LNCaP clone FGC (cell line): ENCODE data around the gene CPA4.

Experiments used
- DNase-seq: peaks from one replicate; pipeline ENCODE4 v3.0.0-alpha.2; 2011; ENCODE audit warnings: low read depth
- H3K4me3 ChIP-seq: 2 replicates; pipeline ENCODE4 v1.5.1; 2011; ENCODE audit warnings: mild to moderate bottlenecking, low read depth, low read length, control low read depth
- TF ChIP-seq, protein P1 (sequence below): IDR thresholded peaks from 2 replicates; pipeline ENCODE4 v1.5.1; 2012; ENCODE audit warnings: mild to moderate bottlenecking; ENCODE audit not compliant: control insufficient read depth, insufficient read depth; ENCODE audit errors: extremely low read depth

CPA4 gene

DNA sequence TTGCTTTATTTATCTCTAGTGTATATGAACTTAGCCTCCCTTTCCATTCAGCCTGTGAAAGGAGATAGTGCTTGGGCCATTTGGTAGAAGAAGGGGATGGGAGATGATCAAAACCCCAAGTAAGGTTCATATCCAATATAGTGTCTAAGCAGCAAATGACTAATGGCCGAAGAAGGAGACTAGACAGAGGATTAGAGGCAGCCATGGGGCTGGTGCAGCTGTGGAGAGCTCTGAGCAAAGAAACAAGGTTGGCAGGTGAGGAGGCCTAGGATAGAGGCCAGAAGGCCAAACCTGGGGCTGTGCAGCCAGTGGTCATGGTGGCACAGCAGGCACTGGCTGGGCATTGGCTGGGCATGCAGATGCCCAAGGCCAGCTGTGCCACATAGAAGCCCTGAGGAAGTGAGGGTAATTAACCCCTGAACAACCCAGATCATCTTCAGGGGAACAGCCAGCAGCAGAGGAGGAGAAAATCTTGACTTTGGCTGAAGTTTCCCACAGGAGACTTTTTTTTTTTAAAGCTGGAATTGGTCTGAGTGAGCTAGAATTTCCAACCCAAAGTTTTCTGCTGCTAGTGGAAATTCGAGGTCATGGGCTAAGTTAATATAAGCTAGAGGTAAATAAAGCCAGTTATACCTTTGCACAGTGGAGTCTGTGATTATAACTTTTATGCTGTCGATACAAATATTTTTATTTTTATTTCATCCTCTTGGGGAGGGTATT, 77.0 kb downstream of the CPA4 start:
- TF ChIP-seq, protein P1, sequence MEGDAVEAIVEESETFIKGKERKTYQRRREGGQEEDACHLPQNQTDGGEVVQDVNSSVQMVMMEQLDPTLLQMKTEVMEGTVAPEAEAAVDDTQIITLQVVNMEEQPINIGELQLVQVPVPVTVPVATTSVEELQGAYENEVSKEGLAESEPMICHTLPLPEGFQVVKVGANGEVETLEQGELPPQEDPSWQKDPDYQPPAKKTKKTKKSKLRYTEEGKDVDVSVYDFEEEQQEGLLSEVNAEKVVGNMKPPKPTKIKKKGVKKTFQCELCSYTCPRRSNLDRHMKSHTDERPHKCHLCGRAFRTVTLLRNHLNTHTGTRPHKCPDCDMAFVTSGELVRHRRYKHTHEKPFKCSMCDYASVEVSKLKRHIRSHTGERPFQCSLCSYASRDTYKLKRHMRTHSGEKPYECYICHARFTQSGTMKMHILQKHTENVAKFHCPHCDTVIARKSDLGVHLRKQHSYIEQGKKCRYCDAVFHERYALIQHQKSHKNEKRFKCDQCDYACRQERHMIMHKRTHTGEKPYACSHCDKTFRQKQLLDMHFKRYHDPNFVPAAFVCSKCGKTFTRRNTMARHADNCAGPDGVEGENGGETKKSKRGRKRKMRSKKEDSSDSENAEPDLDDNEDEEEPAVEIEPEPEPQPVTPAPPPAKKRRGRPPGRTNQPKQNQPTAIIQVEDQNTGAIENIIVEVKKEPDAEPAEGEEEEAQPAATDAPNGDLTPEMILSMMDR = no peak
- H3K4me3 ChIP-seq = no peak overlapping the region
- DNase-seq = no peak

DNA sequence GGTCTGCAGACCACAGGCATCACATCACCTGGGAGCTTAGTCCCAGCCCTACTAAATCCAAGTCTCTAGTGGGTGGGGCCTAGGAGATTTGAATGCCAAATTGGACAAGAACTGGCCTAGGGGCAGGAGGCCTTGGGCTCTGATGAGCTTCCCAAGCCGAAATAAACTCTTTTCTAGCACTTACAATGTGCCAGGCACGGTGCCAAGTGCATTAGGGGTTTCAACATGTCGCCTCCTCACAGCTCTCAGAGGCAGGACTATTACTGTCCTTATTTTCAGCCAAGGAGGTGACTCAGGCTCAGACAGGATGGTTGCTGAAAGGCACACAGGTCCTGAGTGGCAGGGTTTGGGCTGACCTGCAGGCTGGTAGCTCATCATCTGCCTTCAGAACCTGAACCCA, 78.1 kb downstream of the CPA4 start:
- H3K4me3 ChIP-seq = no peak overlapping the region
- DNase-seq = no peak
- TF ChIP-seq, protein P1 = no peak

DNA sequence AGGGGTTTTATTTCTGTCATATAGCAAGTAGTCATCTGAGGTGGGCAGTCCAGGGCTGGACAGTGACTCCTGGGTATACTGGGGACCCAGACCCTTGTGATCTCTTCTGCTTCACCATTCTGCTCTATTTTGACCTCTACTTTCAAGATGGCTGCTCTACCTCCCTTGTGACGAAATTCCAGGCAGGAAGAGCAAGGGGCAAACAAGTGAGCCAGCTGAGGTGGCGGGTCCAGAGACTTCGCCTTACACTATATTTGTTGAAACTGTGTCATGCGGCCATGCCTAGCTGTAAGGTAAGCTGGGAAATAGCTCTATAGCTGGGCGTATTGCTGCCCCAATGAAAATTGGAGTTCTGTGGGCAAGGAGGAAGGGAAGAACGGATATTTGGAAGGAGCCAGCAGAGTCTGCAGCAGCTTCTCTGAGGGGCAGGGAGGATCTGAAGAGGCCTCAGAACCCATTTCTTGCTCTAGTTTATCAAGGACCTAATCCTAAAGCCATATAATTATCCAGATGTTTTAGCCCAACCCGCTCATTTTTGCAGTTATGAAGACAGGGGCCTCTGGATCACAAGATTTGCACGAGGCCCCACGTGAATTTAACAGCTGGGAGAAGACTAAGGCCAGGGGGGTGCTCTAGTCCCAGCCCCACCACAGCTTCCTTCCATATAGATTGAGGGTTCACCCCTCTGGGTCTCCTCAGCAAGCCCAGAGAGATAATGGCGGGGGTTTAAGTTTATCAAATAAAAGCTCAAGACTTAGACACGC, 79.6 kb downstream of the CPA4 start:
- H3K4me3 ChIP-seq = no peak overlapping the region
- no peak for DNase-seq
- TF ChIP-seq, protein P1 = no peak
